Measurements from ENCODE around the gene CD44.
"Not testable (repeated sequence)": the region's sequence is repeated elsewhere in the genome, so short reads cannot be mapped to it uniquely, and the experiment has no call there.

Gene CD44
- 302 to 6,174 (median 1,172) reads per million in 18 experiments for total RNA-seq

DNA sequence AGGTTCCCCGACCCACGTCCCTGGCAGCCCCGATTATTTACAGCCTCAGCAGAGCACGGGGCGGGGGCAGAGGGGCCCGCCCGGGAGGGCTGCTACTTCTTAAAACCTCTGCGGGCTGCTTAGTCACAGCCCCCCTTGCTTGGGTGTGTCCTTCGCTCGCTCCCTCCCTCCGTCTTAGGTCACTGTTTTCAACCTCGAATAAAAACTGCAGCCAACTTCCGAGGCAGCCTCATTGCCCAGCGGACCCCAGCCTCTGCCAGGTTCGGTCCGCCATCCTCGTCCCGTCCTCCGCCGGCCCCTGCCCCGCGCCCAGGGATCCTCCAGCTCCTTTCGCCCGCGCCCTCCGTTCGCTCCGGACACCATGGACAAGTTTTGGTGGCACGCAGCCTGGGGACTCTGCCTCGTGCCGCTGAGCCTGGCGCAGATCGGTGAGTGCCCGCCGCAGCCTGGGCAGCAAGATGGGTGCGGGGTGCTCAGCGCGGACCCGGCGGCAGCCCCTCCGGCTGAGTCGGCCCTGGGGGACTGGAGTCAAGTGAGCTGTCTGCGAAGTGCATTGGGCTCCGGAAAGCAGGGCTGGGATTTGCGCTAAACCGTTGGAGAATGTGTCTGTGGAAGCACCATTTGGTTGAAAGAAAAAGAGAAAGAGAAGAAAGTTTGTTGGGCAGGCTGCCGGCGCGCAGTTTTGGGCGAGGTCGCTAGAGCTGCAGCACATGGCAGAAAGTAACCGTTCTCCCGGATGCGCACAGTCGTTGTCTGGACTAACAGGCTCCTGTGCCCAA is at the start of gene CD44:
Gene CD44, plus strand, starts transcription at position 229 of the 779 bp plus-strand sequence. Its CDS starts 133 bp downstream, at position 362.
- peak; percentile 87 to 89 for DNase-seq

DNA sequence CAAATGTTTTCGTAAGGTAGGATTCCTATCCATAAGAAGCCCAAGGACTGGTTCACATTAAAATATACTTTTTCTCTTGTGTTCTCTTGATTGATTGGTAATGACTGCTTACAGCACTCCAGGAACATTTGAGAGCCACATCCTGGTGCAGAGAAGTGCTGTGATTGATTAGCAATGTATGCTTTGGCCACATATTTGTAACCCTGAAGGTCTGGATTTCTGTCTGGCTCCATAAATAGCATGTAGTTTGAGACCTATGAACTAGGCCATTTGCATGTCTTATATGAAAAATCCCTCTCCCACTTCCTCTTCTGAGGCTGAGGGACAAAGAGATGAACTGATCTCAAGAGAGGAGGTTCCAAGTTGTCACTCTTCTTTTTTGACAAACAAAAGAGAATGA is 49.3 kb upstream of the CD44 start:
- DNase-seq: peak in 1 of 2 donors; percentile 20

DNA sequence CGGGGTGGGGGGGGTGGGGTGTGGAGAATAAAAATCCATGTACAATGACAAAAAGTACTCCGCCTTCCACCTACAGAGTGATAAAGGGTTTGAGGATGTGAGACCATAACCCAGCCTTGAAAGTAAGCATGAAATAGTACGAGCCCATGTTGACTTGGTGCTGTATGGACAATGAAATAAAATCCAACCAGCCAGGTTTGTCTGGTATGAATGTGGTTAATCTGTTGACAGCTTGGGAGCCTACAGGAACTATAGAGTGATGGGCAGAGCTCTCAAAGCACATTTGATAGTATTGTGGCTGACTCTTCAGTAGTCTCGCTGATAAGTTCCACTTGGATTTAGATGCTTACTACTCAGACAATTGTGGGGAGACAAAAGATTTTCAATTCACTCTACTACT is 48.8 kb upstream of the CD44 start:
- DNase-seq: no peak

DNA sequence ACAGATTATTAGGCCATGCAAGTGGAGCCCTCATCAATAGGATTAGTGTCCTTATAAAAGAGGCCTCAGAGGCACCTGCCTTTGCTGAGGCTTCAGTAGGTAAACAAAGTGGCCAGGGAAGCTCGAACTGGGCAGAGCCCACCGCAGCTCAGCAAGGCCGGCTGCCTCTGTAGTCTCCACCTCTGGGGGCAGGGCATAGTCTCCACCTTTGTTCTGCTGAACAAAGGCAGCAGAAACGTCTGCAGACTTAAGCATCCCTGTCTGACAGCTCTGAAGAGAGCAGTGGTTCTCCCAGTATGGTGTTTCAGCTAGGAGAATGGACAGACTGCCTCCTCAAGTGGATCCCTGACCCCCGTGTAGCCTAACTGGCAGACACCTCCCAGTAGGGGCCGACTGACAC is 48.0 kb upstream of the CD44 start:
- not testable (repeated sequence) for DNase-seq

DNA sequence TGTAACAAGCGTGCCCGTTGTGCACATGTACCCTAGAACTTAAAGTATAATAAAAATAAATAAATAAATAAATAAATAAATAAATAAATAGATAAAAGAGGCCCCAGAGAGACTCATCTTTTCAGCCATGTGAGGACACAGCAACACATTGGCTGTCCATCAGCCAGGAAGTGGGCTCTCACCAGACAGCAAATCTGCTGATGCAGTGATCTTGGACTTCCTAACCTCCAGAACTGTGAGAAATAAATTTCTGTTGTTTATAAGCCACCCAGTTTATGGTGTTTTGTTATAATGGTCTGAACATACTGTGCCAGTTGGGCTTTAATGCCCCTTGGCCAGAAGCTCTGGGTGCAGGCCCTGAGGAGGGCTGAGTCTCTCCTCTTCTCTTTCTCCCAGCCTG is 42.2 kb upstream of the CD44 start:
- DNase-seq: no peak

DNA sequence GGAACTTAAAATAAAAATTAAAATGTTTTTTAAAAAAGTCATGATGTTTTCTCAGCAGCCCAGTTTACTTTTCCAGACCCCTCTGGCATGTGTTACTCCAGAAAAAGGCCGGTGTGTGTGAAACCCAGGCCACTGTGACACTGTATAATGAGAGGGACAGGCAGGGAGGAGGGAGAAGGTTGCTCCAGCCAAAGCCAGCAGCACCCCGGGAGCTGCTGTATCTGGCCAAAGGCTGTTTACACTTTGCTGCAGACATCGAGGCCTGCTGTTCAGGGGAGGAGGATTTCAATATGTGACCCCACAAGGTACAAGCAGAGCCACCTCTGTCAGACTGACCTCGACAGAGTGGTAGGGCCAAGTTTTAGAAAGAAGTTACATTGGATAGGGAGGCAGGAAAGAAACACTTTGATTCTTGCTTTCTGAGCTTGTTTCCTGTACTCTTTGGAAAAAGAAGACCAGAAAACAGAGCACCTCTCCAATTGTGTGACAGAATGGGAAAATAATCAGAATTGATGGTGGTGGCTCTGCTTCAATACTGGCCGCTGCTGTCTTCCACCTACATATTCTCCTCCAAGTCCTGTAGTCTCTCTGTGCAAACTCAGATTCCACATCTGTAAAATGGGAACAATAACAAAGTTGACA is 41.0 kb upstream of the CD44 start:
- DNase-seq: no peak

DNA sequence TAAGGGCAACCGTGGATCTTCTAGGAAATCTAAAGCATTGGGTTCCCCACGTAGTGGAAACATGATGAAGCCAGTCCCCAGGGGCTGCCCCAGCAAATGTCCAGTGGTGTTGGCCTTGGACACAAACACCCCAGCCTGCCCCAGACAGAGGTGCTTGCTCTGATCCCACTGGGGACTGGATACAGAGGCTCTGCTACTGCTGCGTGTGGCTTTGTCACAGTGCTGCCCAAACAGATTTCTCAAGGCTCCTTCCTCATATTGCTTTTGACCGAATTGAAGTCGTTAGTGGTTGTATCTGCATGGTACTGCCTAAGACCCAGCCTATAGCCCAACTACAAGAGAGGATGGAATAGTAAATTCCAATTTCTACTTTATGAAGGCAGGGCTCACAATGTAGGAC is 40.1 kb upstream of the CD44 start:
- DNase-seq: peak; percentile 36 to 53

DNA sequence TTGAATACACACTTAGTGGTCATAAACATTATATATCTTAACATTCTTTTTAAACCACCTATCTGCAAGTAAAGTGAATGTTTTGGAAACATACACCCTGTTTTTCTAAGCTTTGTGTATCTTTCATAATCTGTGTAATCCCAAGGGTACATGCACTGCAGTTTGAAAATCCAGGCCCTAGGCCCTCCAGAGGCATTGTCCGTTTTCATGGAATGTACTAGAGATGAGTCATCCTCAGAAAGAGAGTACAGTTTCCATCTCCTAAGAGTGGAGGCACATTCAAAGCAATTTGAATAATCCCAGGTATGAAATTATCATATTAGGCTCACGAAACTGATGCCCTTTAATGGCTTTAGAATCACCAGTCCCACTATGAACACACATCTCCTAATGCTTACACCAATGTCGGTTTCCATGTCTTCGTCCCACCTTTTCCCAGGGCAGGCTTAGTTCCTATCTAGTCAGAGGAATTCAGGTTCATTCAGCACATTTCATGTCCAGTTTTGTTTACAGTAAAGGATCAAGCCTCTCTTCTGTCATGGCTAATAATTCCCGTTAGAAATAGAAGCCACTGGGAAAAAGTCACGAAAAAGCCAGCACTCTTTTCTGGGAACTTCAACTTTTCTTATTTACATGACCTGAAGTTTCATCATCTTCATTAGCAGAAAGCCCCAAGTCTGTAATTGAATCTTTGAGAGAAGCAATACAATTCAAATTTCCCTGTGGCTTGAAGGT is 39.5 kb upstream of the CD44 start:
- no peak for DNase-seq

DNA sequence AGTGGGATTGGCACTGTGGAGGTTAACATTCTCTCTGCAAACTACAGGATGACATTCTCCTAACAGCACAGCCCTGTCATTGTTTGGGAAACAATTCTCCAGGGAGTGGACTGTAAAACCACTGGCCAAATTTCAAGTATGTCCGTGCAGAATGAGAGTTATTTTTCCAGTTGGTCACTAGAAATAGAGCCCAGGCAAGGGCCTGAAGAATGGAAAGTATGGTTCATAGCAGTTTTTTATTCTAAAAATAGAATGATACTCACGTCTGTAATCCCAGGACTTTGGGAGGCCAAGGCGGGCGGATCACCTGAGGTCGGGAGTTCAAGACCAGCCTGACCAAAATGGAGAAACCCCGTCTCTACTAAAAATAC is 39.0 kb upstream of the CD44 start:
- DNase-seq: no peak

DNA sequence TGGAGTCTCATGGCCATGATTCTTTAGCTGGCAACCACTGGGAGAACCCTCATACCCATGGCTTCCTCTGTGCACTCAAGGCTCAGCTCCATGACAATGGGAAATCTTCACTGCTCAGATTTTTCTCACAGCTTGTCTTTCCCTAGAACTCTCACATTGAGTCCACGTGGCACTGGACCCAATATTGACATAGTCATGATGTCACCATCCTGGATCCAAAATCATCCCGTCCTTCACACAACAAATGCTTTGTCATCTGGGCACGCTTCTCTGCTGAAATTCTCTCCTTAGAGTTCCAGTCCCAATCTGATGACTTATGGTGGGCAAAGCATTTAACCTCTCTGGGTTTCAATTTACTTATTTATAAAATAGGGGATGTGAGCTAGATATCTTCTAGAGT is 37.7 kb upstream of the CD44 start:
- no peak for DNase-seq

DNA sequence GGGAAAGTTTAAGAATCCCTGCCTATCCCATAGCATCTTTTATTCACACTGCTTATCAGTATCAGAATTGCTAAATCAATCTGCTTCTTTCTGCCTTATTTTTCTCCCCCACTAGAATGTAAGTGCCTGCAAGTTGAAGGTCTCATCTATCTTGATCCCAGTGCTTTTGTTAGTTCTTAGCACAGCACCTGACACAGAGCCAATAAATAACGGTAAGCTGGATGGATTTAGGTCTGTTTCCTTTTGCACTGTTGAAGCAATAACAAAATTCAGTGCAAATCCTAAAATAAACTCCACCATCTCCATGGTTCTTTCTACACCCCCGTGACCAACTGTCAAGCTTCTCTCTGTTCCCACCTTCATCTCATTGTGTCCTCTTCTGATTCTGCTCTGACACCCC is 36.7 kb upstream of the CD44 start:
- no peak for DNase-seq

DNA sequence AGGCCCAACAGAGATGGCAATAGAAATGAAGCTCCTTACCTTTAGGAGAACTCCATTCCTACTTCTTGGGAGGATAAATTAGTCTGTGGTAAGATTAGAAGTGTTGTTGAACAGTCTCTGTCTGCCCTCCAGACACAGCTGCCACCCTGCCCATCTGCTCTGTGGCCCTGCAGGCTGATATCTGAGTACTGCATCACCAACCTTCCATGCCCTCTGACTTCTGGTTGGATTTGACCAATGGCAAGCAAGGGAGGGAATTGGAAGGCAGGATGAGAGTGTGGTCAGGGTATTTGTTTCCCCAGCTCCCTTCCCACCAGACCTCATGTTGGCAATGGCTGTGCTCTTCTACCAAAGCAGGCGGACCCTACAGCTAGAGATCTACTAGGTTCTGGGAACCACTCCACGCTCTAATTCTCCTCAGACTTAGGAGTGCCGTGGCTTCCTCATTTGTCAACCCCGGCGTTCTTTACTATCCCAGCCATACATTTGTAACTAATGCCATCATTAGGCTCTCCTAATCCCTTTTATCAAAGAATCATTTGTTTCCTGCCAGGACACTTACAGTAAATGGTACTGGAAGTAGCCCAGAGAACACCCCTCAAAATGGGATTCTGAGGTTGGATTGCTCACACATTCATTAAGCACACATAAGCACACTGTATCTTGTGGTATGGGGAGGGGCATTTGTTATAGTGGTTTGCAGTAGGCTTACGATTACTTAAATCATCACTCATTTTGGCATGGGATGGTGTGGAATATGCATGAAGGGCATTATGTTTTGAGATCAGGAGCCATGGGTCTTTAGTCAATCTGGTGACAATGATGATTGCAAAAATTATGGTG is 35.4 kb upstream of the CD44 start:
- DNase-seq: no peak

DNA sequence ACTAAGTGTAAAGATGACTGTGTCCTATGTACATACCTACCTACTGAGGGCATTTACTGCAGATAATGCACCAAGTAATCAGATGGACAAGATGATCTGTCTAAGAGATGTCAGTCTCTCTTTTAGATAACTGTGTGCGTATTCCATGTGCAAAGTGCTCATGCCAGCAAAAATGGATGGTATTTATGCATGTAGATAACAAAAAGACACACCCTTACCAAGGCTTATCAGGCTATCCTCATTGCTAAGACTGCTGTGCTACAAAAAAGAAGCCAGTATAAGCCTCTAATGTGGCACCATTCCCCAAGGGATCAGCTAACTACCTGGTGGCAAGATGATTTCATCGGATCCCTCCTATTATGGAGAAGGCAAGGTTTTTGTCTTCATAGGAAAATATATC is 34.3 kb upstream of the CD44 start:
- DNase-seq: no peak

DNA sequence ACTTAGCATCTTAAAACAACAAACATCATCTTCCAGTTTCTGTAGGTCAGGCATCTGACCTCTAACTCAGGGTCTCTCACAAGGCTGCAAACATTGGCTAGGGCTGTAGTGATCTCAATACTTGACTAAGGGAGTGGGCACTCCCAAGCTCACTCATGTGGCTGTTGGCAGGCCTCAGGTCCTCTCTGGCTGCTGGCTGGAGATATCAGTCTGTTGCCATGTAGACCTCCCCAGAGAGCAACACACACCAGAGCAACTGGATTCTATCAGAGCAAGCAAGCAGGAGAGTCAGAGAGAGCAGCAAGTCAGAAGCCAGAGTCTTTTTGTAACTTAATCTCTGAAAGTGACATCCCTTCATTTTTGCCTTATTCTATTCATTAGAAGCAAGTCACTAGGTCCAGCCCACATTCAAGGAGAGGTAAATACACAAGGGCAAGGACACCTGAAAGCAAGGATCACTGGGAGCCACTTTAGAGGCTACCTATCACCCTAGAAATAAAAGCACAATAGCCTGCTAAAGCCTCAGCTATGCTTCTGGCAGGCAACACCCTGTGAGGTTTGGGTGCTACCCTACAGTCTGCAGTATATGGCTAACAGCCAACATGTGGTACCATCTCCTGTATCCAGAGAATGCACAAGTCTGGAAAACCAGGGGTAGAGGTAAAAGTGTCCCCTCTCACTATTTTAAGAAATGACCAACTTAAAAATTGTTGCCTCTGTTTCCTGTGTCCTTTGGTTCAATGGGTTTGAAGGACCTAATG is 33.5 kb upstream of the CD44 start:
- no peak for DNase-seq

DNA sequence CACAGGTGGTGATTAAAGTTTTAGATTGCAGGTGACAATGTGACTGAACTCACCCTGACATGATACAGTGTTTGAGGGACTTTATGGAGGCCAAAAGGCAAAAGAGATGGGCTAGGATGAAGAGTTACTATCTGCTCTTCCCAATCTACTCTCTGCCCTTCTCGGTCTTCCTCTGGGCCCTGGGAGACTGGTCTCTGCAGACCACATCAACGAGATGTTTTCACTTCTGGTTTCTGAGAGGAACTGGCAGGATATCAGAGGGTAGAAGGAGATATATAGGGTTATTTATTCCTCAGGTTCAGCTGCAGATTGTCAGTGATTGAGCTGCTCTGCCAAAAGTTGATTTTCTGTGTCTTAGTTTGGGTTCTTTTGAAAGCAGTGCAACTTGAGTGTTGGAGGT is 32.4 kb upstream of the CD44 start:
- DNase-seq: peak; percentile 27 to 43

DNA sequence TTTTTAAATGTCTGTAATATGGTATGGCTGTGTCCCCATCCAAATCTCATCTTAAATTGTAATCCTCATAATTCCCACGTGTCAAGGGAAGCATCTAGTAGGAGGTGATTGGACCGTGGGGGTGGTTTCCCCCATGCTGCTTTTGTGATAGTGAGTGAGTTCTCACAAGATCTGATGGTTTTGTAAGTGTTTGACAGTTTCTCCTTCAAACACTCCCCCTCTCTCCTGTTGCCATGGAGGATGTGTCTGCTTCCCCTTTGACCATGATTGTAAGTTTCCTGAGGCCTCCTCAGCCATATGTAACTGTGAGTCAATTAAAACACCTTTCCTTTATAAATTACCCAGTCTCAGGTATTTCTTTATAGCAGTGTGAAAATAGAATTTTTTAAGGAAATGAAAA is 31.1 kb upstream of the CD44 start:
- DNase-seq: peak; percentile 33 to 67

DNA sequence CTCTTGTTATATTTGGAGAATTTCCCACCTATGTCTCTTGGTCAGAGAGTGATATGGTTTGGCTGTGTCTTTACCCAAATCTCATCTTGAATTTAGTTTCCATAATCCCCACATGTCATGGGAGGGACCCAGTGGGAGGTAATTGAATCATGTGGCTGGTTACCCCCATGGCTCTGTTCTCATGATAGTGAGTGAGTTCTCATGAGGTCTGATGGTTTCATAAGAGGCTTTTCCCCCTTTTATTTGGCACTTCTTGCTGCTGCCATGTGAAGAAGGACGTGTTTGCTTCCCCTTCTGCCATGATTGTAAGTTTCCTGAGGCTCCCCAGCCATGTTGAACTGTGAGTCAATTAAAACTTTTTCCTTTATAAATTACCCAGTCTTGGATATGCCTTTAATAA is 30.6 kb upstream of the CD44 start:
- peak; percentile 36 to 51 for DNase-seq

DNA sequence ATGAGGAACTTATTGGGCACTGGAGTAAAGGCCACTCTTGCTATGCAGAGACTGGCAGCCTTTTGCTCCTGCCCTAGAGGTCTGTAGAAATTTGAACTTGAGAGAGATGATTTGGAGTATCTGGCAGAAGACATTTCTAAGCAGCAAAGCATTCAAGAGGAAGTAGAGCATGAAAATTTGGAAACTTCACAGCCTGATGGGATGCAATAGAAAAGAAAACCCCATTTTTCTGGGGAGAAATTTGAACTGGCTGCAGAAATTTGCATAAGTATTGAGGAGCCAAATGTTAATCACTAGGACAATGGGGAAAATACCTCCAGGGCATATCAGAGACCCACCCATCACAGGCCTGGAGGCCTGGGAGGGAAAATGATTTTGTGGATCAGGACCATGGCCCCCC is 29.9 kb upstream of the CD44 start:
- DNase-seq: no peak

DNA sequence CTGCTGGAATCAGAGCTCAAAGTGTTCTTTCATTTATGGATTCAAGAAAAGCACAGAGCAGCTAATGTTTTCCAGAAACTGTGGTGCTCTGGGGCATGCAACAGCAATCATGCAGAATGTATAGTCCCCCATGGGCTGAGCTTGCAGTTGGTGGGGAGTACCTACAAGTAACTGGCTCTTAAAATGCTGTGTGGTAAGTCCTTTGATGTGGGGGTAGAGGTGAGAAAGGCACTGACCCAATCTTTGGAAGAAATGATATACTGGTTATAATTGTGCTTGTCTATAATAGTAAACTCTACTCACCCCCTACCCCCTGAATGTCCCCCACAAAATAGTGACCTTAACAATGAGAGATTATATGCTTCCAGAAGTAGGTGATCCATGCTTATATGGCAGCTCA is 29.1 kb upstream of the CD44 start:
- no peak for DNase-seq

DNA sequence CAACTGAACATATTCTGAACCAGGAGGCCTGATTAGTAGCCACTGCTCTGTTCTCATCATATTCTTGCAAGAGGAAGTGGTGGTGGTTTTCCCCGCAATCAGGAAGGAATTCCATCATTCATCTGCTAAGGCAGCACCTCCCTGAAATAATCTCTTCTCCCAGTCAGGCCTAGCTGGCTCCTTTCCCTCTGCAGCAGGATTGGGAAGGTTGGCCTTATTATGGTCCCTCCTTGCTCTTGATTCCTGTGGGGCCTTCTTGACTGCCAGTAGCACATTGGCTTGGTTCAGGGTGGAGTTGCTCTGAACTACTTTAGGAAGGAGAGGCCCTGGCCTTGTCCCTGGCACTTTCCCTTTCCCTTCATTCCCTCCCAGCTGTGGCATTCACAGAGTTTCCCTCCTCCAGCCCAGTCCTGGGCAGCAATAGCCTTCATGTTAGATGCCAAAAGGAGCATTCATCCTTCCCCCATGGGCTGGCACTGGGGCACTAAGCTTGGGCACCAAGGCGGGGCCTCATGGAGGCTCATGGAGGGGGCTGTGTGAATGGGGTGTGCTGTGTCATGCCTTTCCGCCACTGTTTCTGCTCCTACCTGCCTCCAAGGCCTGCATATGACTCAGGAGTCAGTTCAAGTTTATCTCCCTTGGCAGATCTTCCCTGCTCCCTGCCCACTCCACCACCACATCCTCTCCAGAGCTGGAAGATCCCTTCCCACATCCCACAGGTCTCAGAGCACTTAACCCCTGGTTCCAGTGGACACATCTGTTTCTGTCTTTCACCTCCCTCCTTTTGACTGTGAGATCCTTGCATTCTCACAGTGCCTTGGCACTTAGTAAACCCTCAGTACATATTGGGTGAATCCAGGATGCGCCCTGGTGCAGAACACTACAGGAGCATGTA is 27.6 kb upstream of the CD44 start:
- peak; percentile 40 to 59 for DNase-seq
